WTC11 (cell line): ENCODE measurements around the gene OLFML3. TPM values are rescaled to one million over a fixed set of nuclear protein-coding genes. Genes with fewer than 3 reads are reported as not detected.

ENCODE experiments used
- ATAC-seq: fragments of 200-7000 bp; cut with Tn5 transposase; 2 replicates; pipeline ENCODE4 v1.10.0; 2021; ENCODE audit warnings: mild to moderate bottlenecking, moderate library complexity
- CTCF ChIA-PET: fragments of 300-600 bp; sonication (Branson Sonifier 250); formaldehyde crosslinking; loops from one replicate; lab custom pipeline; 2021; ENCODE audit warnings: antibody characterized with exemption; lab: Charles Lee
- POLR2A ChIA-PET: fragments of 350-600 bp; sonication (Branson Sonifier 250); formaldehyde crosslinking; loops from one replicate; lab custom pipeline; 2021; ENCODE audit warnings: antibody characterized with exemption; lab: Charles Lee
- DNase-seq: peaks from one replicate; pipeline ENCODE4 v3.0.0; 2021; ENCODE audit warnings: low spot score
- H3K27ac Mint-ChIP-seq: 2 replicates; pipeline ENCODE4 v1.8.0; 2021; ENCODE audit warnings: mixed read lengths
- H3K27me3 Mint-ChIP-seq: 2 replicates; pipeline ENCODE4 v1.8.0; 2021; ENCODE audit warnings: low read depth, mild to moderate bottlenecking, moderate library complexity, mixed read lengths
- H3K36me3 Mint-ChIP-seq: 2 replicates; pipeline ENCODE4 v1.8.0; 2021; ENCODE audit warnings: mixed read lengths
- H3K4me1 Mint-ChIP-seq: 2 replicates; pipeline ENCODE4 v1.8.0; 2022; ENCODE audit warnings: mixed read lengths
- H3K4me3 Mint-ChIP-seq: 2 replicates; pipeline ENCODE4 v1.8.0; 2021; ENCODE audit warnings: mild to moderate bottlenecking, moderate library complexity, mixed read lengths
- H3K9me3 Mint-ChIP-seq: 2 replicates; pipeline ENCODE4 v1.8.0; 2021; ENCODE audit warnings: mixed read lengths
- CBFB ChIP-seq: sonication (generic); formaldehyde crosslinking; IDR thresholded peaks from 2 replicates; pipeline ENCODE4 v1.8.1; 2022; ENCODE audit warnings: mild to moderate bottlenecking, low read depth, missing genetic modification reagents
- CREM ChIP-seq: sonication (generic); formaldehyde crosslinking; IDR thresholded peaks from 2 replicates; pipeline ENCODE4 v1.8.1; 2022; ENCODE audit warnings: mild to moderate bottlenecking, missing genetic modification reagents, moderate library complexity
- ELF4 ChIP-seq: sonication (generic); formaldehyde crosslinking; IDR thresholded peaks from 2 replicates; pipeline ENCODE4 v1.8.1; 2022; ENCODE audit warnings: low read depth, mild to moderate bottlenecking, moderate library complexity, missing genetic modification reagents
- EMX1 ChIP-seq: fragments of 250-450 bp; sonication (Bioruptor Pico); IDR thresholded peaks from 2 replicates; pipeline ENCODE4 v1.8.0; 2021; ENCODE audit warnings: mild to moderate bottlenecking
- ESRRA ChIP-seq: sonication (generic); formaldehyde crosslinking; IDR thresholded peaks from 2 replicates; pipeline ENCODE4 v1.8.1; 2022; ENCODE audit warnings: mild to moderate bottlenecking, missing genetic modification reagents, borderline replicate concordance
- ETV6 ChIP-seq: sonication (generic); formaldehyde crosslinking; IDR thresholded peaks from 2 replicates; pipeline ENCODE4 v1.8.1; 2022; ENCODE audit warnings: mild to moderate bottlenecking, missing genetic modification reagents
- HMGA2 ChIP-seq: fragments of 250-450 bp; sonication (Bioruptor Pico); IDR thresholded peaks from 2 replicates; pipeline ENCODE4 v1.4.0; 2021; ENCODE audit warnings: mild to moderate bottlenecking, moderate library complexity
- KAT7 ChIP-seq: sonication (generic); formaldehyde crosslinking; IDR thresholded peaks from 2 replicates; pipeline ENCODE4 v1.8.1; 2023; ENCODE audit warnings: missing genetic modification reagents, mild to moderate bottlenecking, borderline replicate concordance
- NR1H2 ChIP-seq: sonication (generic); formaldehyde crosslinking; IDR thresholded peaks from 2 replicates; pipeline ENCODE4 v1.9.0; 2021; ENCODE audit warnings: mild to moderate bottlenecking, moderate library complexity, missing genetic modification reagents
- ZNF121 ChIP-seq: sonication (generic); formaldehyde crosslinking; IDR thresholded peaks from 2 replicates; pipeline ENCODE4 v1.8.0; 2023; ENCODE audit warnings: missing genetic modification reagents
- ZNF138 ChIP-seq: sonication (generic); formaldehyde crosslinking; conservative IDR thresholded peaks from 2 replicates; pipeline ENCODE4 v1.8.1; 2022; ENCODE audit warnings: mild to moderate bottlenecking, moderate library complexity, missing genetic modification reagents
- ZNF219 ChIP-seq: sonication (generic); formaldehyde crosslinking; IDR thresholded peaks from 2 replicates; pipeline ENCODE4 v1.8.0; 2023; ENCODE audit warnings: missing genetic modification reagents, mild to moderate bottlenecking, borderline replicate concordance
- ZNF416 ChIP-seq: fragments of 250-450 bp; sonication (Bioruptor Pico); IDR thresholded peaks from 2 replicates; pipeline ENCODE4 v1.9.0; 2021; ENCODE audit warnings: mild to moderate bottlenecking, inconsistent platforms
- total RNA-seq: library from RNA; stranded (reverse); gene quantifications from 3 replicates; pipeline ENCODE4 v1.2.3, GENCODE V29; 2021
- TF ChIP-seq, protein P1 (sequence below): sonication (generic); formaldehyde crosslinking; conservative IDR thresholded peaks from 2 replicates; pipeline ENCODE4 v1.8.1; 2023; ENCODE audit warnings: mild to moderate bottlenecking, low read depth, missing genetic modification reagents, moderate library complexity
- TF ChIP-seq, protein P2 (sequence below): fragments of 250-450 bp; sonication (Bioruptor Pico); IDR thresholded peaks from 2 replicates; pipeline ENCODE4 v2.1.2; 2022; ENCODE audit warnings: mild to moderate bottlenecking, moderate library complexity
- TF ChIP-seq, protein P3 (sequence below): sonication (generic); formaldehyde crosslinking; IDR thresholded peaks from 2 replicates; pipeline ENCODE4 v1.8.0; 2022; ENCODE audit warnings: mild to moderate bottlenecking, missing genetic modification reagents
- TF ChIP-seq, protein P4 (sequence below): sonication (generic); formaldehyde crosslinking; IDR thresholded peaks from 2 replicates; pipeline ENCODE4 v1.8.1; 2022; ENCODE audit warnings: low read depth, missing genetic modification reagents, borderline replicate concordance

Gene OLFML3
- total RNA-seq, 1 experiment from 2014 or later: 65.8 TPM

DNA sequence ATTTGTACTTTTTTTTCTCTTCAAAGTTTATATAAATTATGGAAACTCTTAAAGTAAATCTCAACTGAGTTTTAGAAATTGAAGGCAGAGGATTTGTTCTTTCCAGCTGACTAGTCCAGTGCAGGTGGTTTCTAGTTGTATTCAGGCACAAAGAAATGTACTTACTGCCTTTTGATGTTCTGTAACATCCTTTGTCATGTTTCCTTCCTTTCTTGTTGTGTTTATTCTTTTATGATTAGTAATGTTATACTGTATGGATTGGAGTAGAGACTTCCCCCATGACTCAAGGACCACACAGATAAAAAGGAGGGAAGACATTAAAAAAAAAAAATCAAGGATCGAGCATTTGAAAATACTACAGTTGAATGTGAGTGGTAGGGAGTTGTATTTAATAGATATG is 42.1 kb upstream of the OLFML3 start:
- peaks cover 3% of the 10 kb centered on the region; the same call in 1 of the 2 replicates for H3K9me3 Mint-ChIP-seq
- DNase-seq (no peak), ATAC-seq (no peak)
- peaks cover 13% of the 10 kb centered on the region for H3K36me3 Mint-ChIP-seq
- H3K27me3 Mint-ChIP-seq: no peaks in the 10 kb centered on the region
- POLR2A ChIA-PET: no interaction called here
- H3K4me1 Mint-ChIP-seq: peaks cover 30% of the 10 kb centered on the region
- TF ChIP-seq ELF4 (CRISPR knock-in tag): no peak
- TF ChIP-seq ZNF416 (CRISPR knock-in tag): no peak
- TF ChIP-seq HMGA2: no peak
- TF ChIP-seq, protein P1, sequence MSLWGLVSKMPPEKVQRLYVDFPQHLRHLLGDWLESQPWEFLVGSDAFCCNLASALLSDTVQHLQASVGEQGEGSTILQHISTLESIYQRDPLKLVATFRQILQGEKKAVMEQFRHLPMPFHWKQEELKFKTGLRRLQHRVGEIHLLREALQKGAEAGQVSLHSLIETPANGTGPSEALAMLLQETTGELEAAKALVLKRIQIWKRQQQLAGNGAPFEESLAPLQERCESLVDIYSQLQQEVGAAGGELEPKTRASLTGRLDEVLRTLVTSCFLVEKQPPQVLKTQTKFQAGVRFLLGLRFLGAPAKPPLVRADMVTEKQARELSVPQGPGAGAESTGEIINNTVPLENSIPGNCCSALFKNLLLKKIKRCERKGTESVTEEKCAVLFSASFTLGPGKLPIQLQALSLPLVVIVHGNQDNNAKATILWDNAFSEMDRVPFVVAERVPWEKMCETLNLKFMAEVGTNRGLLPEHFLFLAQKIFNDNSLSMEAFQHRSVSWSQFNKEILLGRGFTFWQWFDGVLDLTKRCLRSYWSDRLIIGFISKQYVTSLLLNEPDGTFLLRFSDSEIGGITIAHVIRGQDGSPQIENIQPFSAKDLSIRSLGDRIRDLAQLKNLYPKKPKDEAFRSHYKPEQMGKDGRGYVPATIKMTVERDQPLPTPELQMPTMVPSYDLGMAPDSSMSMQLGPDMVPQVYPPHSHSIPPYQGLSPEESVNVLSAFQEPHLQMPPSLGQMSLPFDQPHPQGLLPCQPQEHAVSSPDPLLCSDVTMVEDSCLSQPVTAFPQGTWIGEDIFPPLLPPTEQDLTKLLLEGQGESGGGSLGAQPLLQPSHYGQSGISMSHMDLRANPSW: no peak
- no peak for TF ChIP-seq ZNF121
- TF ChIP-seq KAT7 (CRISPR knock-in tag): no peak
- no peak for TF ChIP-seq EMX1 (CRISPR knock-in tag)
- TF ChIP-seq, protein P2, sequence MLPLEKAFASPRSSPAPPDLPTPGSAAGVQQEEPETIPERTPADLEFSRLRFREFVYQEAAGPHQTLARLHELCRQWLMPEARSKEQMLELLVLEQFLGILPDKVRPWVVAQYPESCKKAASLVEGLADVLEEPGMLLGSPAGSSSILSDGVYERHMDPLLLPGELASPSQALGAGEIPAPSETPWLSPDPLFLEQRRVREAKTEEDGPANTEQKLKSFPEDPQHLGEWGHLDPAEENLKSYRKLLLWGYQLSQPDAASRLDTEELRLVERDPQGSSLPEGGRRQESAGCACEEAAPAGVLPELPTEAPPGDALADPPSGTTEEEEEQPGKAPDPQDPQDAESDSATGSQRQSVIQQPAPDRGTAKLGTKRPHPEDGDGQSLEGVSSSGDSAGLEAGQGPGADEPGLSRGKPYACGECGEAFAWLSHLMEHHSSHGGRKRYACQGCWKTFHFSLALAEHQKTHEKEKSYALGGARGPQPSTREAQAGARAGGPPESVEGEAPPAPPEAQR (CRISPR knock-in tag): no peak
- TF ChIP-seq, protein P3, sequence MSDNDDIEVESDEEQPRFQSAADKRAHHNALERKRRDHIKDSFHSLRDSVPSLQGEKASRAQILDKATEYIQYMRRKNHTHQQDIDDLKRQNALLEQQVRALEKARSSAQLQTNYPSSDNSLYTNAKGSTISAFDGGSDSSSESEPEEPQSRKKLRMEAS: no peak
- no peak for TF ChIP-seq ZNF219 (CRISPR knock-in tag)
- TF ChIP-seq ESRRA: no peak
- no peak for TF ChIP-seq ETV6 (CRISPR knock-in tag)
- TF ChIP-seq, protein P4, sequence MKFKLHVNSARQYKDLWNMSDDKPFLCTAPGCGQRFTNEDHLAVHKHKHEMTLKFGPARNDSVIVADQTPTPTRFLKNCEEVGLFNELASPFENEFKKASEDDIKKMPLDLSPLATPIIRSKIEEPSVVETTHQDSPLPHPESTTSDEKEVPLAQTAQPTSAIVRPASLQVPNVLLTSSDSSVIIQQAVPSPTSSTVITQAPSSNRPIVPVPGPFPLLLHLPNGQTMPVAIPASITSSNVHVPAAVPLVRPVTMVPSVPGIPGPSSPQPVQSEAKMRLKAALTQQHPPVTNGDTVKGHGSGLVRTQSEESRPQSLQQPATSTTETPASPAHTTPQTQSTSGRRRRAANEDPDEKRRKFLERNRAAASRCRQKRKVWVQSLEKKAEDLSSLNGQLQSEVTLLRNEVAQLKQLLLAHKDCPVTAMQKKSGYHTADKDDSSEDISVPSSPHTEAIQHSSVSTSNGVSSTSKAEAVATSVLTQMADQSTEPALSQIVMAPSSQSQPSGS (CRISPR knock-in tag): no peak
- 0 out of 2 replicates have a peak overlapping the region, but pooled peaks have one; percentile 1 for H3K27ac Mint-ChIP-seq
- CTCF ChIA-PET: interaction anchor here (1.6 kb wide), 1 partner anchor 40 kb away, joined by 4 read pairs; no protein-coding TSS in a partner anchor
- H3K4me3 Mint-ChIP-seq: no peak overlapping the region

DNA sequence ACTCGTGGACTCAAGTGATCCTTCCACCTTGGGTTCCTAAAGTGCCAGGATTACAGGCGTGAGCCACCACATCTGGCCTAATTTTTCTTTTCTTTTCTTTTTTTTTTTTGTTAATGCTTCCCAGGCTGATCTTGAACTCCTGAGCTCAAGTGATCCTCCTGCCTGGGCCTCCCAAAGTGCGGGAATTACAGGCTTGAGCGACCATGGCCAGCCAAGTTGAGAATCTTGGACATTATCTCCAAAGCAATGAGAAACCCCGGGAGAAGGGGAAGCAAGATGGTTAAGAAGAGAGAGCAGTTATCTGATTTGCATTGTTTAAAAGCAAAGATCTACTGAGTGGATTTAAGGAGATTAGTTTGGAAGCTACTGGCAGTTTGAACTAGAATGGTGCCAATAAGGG is 41.1 kb upstream of the OLFML3 start:
- TF ChIP-seq CREM (CRISPR knock-in tag): no peak
- no peak for TF ChIP-seq ZNF138 (CRISPR knock-in tag)
- no peak for TF ChIP-seq CBFB (CRISPR knock-in tag)
- no peak for TF ChIP-seq NR1H2 (CRISPR knock-in tag)
- DNase-seq: no peak
- H3K27me3 Mint-ChIP-seq: no peaks in the 10 kb centered on the region
- ATAC-seq: no peak
- peaks cover 3% of the 10 kb centered on the region; the same call in 1 of the 2 replicates for H3K9me3 Mint-ChIP-seq
- H3K36me3 Mint-ChIP-seq: peaks cover 16% of the 10 kb centered on the region
- peaks cover 23% of the 10 kb centered on the region for H3K4me1 Mint-ChIP-seq
- ChIA-PET CTCF (interaction anchor here (0.8 to 2.1 kb wide), 3 partner anchors 10 to 41 kb away, joined by 3 to 11 read pairs (median 5); partner anchors contain the start of gene OLFML3), POLR2A (no interaction called here)
- peak overlapping the region; percentile 72 for H3K27ac Mint-ChIP-seq
- no peak overlapping the region for H3K4me3 Mint-ChIP-seq
